ENCODE data around the gene TTC7B. TPM values are rescaled to one million over a fixed set of nuclear protein-coding genes. Genes with fewer than 3 reads are reported as not detected.

The TTC7B gene
- total RNA-seq, 1 experiment from 2014 or later, result 70.6 TPM

DNA sequence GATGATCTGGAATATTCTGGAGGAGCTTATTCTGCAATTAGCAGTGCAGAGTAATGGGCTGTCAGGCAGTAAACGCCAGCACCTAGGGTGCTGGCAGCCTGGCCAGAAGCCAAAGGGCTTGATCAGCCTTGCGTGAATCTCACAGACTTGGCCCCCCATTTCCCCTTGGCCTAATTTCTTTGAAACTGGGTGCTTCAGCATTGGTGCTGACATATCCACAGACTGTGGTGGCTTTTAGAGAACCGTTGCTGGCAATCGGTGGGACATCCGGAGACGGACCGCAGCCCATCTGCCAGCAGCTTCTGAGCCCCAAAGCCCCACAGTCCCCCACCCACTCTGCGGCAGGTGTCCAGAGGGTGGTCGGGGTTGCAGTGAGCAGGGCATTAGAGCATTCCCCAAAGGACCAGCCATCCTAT lies 262.3 kb downstream of the TTC7B start:
- H3K4me1 ChIP-seq (ENCODE audit: control insufficient read depth in 1 of 2, insufficient read depth in 2 of 2, low read length in 2 of 2), result no peaks in the 10 kb centered on the region
- intact Hi-C loops (cut with micrococcal nuclease), result no loop called here
- H3K79me2 ChIP-seq (ENCODE audit: insufficient read depth, low read length), result no peaks in the 10 kb centered on the region
- ChIA-PET RAD21 (ENCODE audit: low non-redundant PET in 1 of 2, low total read pairs in 2 of 2, uncharacterized antibody in 2 of 2, unreplicated experiment in 2 of 2) (no interaction called here), POLR2A (no interaction called here), CTCF (no interaction called here)
- BruUV-seq (replicated peaks), result no TSS peak
- ATAC-seq, result no peak
- no peak for TF ChIP-seq EZH2phosphoT487 (IDR thresholded peaks at IDR 0.05; ENCODE audit: borderline replicate concordance)
- TF ChIP-seq, protein P1, sequence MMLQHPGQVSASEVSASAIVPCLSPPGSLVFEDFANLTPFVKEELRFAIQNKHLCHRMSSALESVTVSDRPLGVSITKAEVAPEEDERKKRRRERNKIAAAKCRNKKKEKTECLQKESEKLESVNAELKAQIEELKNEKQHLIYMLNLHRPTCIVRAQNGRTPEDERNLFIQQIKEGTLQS (IDR thresholded peaks at IDR 0.05), result no peak
- no peak for TF ChIP-seq SIN3A (IDR thresholded peaks at IDR 0.05; ENCODE audit: low read depth)
- TF ChIP-seq, protein P2, sequence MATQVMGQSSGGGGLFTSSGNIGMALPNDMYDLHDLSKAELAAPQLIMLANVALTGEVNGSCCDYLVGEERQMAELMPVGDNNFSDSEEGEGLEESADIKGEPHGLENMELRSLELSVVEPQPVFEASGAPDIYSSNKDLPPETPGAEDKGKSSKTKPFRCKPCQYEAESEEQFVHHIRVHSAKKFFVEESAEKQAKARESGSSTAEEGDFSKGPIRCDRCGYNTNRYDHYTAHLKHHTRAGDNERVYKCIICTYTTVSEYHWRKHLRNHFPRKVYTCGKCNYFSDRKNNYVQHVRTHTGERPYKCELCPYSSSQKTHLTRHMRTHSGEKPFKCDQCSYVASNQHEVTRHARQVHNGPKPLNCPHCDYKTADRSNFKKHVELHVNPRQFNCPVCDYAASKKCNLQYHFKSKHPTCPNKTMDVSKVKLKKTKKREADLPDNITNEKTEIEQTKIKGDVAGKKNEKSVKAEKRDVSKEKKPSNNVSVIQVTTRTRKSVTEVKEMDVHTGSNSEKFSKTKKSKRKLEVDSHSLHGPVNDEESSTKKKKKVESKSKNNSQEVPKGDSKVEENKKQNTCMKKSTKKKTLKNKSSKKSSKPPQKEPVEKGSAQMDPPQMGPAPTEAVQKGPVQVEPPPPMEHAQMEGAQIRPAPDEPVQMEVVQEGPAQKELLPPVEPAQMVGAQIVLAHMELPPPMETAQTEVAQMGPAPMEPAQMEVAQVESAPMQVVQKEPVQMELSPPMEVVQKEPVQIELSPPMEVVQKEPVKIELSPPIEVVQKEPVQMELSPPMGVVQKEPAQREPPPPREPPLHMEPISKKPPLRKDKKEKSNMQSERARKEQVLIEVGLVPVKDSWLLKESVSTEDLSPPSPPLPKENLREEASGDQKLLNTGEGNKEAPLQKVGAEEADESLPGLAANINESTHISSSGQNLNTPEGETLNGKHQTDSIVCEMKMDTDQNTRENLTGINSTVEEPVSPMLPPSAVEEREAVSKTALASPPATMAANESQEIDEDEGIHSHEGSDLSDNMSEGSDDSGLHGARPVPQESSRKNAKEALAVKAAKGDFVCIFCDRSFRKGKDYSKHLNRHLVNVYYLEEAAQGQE (IDR thresholded peaks at IDR 0.05; ENCODE audit: low read depth), result no peak
- TF ChIP-seq ZNF274 (IDR thresholded peaks at IDR 0.05; ENCODE audit: low read depth, low read length), result no peak
- TF ChIP-seq SP1 (IDR thresholded peaks at IDR 0.05; ENCODE audit: low read depth), result no peak
- no peak for TF ChIP-seq RAD21 (IDR thresholded peaks at IDR 0.05; ENCODE audit: low read depth)
- no peak for TF ChIP-seq YY1 (IDR thresholded peaks at IDR 0.05; ENCODE audit: extremely low read depth, insufficient replicate concordance, low read depth, low read length)
- TF ChIP-seq TCF7L2 (IDR thresholded peaks at IDR 0.05; ENCODE audit: borderline replicate concordance, extremely low read depth, insufficient read depth, insufficient read length), result no peak
- TF ChIP-seq POLR2A (IDR thresholded peaks at IDR 0.05; ENCODE audit: borderline replicate concordance, extremely low read depth, insufficient read depth, insufficient read length), result no peak
- TF ChIP-seq POLR2AphosphoS5 (IDR thresholded peaks at IDR 0.05; ENCODE audit: low read depth, low read length), result no peak
- TF ChIP-seq, protein P3, sequence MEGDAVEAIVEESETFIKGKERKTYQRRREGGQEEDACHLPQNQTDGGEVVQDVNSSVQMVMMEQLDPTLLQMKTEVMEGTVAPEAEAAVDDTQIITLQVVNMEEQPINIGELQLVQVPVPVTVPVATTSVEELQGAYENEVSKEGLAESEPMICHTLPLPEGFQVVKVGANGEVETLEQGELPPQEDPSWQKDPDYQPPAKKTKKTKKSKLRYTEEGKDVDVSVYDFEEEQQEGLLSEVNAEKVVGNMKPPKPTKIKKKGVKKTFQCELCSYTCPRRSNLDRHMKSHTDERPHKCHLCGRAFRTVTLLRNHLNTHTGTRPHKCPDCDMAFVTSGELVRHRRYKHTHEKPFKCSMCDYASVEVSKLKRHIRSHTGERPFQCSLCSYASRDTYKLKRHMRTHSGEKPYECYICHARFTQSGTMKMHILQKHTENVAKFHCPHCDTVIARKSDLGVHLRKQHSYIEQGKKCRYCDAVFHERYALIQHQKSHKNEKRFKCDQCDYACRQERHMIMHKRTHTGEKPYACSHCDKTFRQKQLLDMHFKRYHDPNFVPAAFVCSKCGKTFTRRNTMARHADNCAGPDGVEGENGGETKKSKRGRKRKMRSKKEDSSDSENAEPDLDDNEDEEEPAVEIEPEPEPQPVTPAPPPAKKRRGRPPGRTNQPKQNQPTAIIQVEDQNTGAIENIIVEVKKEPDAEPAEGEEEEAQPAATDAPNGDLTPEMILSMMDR (IDR thresholded peaks at IDR 0.05 in 2 of 3, conservative IDR thresholded peaks at IDR 0.05 in 1 of 3; ENCODE audit: borderline replicate concordance in 1 of 3, insufficient read depth in 1 of 3, low read depth in 2 of 3, low read length in 2 of 3), result no peak
- TF ChIP-seq ZFX (IDR thresholded peaks at IDR 0.05), result no peak
- TF ChIP-seq SRF (IDR thresholded peaks at IDR 0.05; ENCODE audit: low read depth), result no peak
- H2AFZ ChIP-seq (ENCODE audit: low read depth, low read length, poor library complexity, severe bottlenecking), result no peak overlapping the region
- no peak overlapping the region for H3K4me3 ChIP-seq (replicated peaks in 1 of 2; ENCODE audit: low read depth in 1 of 2, low read length in 2 of 2)
- H4K20me1 ChIP-seq (ENCODE audit: insufficient read depth), result no peaks in the 10 kb centered on the region
- H3K9ac ChIP-seq (ENCODE audit: low read length), result no peak overlapping the region
- H3K4me2 ChIP-seq (ENCODE audit: low read length), result no peak overlapping the region
- no peaks in the 10 kb centered on the region for H3K36me3 ChIP-seq (ENCODE audit: control insufficient read depth in 1 of 2, insufficient read depth in 2 of 2, low read length in 2 of 2)
- DNase-seq (ENCODE audit: low read depth, low spot score), result no peak
- H3K27me3 ChIP-seq (ENCODE audit: insufficient read depth, low read length), result no peaks in the 10 kb centered on the region
- H3K9me2 ChIP-seq (ENCODE audit: insufficient read depth), result no peaks in the 10 kb centered on the region
- H3K9me3 ChIP-seq (ENCODE audit: control insufficient read depth in 1 of 2, insufficient read depth in 1 of 2, low read depth in 1 of 2, low read length in 2 of 2), result no peaks in the 10 kb centered on the region
- H3K27ac ChIP-seq (ENCODE audit: low read depth, low read length), result no peak overlapping the region
